HS-27A (cell line): ENCODE data around the gene RND2.
"Not testable (repeated sequence)": the region's sequence is repeated elsewhere in the genome, so short reads cannot be mapped to it uniquely, and the experiment has no call there.

Experiments used
- DNase-seq: peaks from one replicate; pipeline ENCODE4 v3.0.0-alpha.2; 2012; ENCODE audit warnings: low read depth, missing footprints

The RND2 gene, protein sequence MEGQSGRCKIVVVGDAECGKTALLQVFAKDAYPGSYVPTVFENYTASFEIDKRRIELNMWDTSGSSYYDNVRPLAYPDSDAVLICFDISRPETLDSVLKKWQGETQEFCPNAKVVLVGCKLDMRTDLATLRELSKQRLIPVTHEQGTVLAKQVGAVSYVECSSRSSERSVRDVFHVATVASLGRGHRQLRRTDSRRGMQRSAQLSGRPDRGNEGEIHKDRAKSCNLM

DNA sequence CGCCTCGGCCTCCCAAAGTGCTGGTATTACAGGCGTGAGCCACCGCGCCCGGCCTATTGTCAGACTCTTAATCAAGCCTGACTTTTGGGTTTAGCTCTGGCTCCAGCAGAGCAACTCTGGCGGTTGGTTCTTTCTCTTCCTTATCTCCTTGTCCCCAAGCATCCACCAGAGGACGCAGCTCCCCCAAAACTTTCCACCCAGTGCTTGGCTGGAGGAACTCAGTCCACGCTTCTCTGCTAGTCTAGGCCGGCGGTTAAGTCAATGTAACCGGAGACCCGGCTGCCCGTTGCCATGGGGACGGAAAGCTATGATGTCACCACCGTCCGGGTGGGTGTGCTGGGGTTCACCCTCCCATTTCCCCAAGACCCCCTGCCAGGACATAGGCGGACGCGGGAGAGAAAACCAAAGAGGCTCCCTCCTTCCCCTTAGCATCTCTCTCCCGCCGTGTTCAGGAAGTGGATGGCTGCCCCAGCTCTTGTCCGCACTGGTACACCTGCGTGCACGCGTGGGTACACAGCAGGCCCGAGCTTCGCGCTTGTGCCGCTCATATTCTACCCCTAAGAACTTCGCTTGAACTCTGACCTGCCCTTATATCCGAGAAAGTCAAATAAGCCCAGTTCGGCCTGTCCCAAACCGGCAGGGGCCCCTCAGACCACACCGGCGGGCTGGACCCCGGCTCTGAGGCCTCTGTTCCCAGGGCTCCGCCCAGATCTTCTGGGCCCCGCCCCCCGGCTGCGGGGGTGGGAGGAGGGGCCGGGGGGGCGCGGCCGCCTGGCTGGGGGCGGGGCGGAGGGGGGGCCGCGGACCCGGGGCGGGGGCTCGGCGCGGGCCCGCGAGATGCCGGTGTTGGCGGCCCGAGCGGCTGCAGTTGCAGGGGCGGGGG, at the start of gene RND2:
Gene RND2, plus strand, starts transcription at position 825 of the 883 bp plus-strand sequence. CDS start 117 bp downstream, outside the sequence.
- DNase-seq: no peak

DNA sequence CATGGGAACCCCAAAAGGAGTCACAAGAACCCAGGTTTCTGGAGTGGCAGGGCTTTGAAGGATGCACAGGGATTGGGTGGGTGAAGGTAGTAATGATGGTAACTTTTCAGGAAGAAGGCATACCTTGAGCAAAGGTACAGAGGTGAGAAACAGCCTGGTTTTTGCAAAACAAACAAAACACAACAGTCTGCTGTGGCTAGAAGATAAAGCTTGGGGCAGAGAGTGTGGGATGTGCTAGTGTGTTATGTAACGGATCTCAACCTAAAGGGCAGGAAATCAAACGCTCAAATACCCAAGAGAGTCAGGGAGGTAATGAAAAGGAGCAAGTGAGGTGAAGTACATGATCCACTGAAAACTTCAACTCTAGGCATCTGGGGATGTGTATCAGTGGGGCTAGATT, 49.8 kb upstream of the RND2 start:
- DNase-seq: no peak

DNA sequence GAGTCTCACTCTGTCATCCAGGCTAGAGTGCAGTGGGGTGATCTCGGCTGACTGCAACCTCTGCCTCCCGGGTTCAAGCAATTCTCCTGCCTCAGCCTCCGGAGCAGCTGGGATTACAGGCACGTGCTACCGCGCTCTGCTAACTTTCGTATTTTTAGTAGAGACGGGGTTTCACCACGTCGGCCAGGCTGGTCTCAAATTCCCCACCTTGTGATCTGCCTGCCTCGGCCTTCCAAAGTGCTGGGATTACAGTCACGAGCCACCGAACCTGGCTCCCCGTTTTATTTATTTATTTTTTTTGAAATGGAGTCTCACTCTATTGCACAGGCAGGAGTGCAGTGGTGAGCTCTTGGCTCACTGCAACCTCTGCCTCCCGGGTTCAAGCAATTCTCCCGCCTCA, 49.3 kb upstream of the RND2 start:
- DNase-seq: not testable (repeated sequence)

DNA sequence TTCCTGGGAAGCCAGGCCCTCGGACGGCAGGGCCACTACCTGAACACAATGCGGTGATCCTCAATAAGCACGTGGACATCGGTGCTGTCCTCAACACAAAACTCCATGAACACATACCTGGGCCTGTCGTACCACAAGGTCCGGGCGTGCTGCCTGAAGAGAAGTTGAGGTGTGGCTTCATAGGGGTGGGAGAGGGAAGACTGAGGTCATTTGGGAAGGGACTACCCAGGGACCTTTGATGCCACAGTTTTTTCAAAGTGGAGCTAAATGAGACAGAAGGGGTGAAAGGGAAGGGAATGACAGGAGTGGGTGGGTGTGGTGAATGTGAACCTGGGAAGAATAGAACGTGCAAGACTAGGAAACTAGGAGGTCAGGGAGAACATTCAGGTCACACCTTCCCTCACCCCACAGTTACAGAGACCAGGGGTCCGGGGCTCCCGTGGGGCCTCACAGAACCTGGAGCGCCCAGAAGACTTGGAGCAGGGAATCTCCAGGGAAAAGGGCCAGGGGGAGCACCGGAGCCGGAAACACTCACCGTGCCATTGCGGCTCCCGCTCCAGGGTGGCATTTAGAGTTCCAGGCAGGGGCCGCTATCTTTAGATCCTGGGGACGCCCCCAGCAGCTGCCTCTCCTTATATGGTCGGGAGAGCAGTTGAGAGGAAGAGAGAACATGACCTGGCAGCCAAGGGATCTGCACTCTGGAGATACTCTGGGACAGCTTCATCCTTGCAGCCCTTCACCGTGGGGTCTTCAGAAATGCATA, 45.3 kb upstream of the RND2 start, which contains the start of gene PTGES3L:
Gene PTGES3L, minus strand, starts transcription at position 570 of the 763 bp plus-strand sequence. Its CDS starts 27 bp downstream, at position 543.
- no peak for DNase-seq

DNA sequence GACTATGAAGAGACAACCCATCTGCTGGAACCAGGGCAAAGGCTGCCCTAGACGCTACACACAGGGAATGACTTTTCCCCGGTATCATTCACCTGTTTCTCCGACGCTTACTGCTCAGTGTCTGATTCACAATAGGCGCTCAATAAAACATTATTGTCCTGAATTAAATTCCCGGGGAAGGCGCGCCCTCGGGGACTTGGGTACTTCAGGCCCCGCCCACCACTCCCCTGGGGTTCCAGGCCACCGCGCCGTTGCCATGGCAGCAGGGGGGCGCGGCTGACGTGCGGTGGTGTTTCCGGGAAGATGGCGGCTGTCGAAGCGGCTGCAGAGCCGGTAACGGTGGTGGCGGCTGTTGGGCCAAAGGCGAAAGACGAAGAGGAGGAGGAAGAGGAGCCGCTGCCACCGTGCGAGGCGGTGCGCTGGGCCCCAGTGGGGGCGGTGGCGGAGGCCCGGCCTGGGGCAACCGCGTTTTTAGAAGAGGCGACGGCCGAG, 44.7 kb upstream of the RND2 start, which contains the start of gene RUNDC1:
Gene RUNDC1, plus strand, starts transcription at position 292 of the 492 bp plus-strand sequence. Its CDS starts 12 bp downstream, at position 304.
- DNase-seq: no peak

DNA sequence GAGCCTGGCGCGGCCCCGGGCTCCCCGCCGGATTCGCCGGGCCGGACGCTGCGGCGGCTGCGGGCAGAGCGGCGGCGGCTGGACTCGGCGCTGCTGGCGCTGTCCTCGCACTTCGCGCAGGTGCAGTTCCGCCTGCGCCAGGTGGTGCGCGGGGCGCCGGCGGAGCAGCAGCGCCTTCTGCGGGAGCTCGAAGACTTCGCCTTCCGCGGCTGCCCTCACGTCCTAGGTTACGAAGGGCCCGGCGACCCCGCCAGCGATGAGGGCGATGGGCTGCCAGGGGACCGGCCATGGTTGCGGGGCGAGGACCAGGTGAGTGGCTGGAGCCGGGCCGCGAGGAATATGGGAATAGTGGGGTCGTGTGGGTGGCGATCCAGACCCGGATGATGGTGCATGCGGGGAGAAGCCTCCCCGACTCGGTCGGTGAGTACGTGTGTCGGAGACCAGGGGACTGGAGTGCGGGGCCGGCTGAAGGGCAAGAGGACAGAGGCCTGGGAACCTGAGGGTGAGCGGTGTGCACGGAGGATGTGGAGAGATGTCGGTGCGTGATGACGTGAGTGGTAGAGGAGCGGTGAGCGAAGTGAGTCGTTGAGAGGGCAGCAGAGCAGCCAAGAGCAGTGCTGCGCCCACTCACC, 44.1 kb upstream of the RND2 start:
- no peak for DNase-seq

DNA sequence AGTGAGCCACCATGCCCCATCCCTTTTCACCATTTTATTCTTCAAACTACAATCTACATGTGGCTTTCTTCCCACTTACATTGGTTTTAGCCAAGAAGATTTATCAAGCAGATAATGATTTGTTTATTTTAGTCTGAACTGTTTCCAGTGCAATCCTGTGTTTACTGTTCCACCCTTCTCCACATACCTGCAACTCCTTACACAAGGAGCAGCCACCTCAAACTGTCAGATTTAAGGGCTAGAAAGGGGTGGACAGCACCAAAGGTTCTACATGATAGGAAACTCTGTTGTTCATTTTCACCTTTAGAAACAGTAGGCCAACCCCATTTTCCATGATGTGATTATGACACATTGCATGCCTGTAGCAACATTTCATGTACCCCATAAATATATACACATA, 42.8 kb upstream of the RND2 start:
- no peak for DNase-seq

DNA sequence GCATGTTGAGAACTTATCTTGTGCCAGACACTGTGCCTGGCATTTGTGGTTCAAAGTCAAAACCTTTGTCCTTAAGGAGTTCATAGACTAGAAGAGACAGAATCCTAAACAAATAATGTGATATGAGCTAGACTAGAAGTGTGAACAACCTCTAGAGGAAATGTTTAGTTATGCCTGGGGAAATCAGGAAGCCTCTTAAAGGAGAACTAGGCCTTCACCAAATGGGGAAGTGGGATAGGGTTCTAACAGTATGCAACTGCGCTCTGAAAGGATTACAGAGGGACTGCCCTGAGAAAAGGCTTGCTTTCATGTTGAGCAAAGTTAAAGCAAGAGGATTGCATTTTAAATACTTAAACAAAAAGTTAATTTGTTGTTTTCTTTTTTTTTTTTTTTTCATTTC, 39.8 kb upstream of the RND2 start:
- no peak for DNase-seq

DNA sequence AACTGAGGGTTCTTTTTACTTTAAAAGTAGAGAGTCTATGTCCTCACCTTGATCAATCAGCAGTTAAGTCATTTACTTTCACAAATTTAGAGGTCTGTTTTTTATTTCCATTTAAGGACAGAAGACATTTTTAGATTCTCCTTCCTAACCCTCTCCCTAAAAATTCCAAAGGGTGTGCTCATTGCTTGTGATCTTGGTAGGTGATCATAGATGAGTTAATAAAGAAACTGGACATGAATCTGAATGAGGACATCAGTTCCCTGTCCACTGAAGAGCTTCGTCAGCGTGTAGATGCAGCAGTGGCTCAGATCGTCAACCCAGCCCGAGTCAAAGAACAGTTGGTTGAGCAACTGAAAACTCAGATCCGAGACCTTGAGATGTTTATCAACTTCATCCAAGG, 35.9 kb upstream of the RND2 start:
- DNase-seq: no peak

DNA sequence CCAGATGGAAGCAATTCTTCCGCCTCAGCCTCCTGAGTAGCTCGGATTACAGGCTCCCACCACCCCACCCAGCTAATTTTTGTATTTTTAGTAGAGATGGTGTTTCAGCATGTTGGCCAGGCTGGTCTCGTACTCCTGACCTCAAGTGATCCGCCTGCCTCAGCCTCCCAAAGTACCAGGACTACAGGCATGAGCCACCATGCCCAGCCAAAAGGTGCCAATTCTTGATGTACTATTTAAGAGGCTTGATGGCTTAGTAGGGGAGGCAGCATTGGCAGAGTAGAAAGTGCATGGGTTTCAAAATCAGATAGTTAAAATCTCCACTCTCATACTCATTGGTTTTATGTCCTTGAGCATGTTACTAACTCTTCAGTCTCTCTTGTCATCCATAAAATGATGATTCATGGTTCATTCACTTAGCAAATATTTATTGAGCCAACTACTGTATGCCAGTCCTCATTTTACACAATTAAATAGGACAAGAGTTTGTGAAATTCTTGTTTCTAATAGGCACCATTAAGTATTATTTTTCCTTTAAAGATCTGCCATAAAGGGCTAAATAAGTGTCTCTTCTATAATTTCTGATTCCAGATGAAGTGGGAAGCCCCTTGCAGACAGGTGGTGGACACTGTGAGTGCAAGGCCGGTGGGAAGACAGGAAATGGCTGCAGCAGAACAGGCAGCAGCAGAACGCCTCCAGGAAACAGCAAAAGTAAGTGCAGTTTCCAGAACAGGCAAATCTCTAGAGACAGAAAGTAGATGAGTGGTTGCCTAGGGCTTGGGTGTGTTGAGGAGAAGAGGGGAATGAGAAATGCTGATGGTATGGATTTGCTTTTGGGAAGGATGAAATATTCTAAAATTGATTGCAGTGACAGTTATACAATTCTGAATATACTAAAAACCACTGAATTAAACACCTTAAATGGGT, 35.0 kb upstream of the RND2 start:
- DNase-seq: no peak

DNA sequence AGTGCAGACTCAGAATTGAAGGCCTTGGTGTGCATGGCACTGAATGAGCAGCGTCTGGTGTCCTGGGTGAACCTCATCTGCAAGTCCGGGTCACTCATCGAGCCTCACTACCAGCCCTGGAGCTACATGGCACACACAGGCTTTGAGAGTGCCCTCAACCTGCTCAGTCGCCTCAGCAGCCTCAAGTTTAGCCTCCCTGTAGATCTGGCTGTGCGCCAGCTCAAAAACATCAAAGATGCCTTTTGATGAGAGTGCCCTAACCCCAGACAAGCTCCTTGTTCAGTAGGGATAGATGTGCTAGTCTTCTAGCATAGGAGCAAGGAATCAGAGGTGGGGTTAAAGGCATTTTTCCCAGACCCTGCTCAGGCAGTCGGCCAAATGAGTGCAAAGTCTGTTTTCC, 33.6 kb upstream of the RND2 start:
- DNase-seq: no peak

DNA sequence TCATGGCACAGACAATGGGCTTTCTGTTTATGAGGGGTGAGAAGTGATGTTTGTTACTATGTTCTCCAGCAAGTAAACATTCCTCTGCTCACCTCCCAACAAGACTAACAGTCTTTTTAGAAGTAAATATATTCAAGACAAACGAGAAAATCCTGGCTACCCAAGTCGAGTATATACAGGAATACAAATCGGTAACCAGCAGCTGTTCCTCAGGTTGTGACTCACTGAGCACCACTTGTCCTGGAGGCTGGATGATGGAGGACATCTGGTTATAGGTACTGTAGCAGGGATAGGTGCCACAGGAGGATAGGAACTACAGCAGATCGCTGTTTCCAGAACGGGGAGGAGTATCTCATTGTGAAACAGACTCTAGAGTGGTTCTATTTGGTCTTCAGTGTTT, 32.2 kb upstream of the RND2 start:
- no peak for DNase-seq

DNA sequence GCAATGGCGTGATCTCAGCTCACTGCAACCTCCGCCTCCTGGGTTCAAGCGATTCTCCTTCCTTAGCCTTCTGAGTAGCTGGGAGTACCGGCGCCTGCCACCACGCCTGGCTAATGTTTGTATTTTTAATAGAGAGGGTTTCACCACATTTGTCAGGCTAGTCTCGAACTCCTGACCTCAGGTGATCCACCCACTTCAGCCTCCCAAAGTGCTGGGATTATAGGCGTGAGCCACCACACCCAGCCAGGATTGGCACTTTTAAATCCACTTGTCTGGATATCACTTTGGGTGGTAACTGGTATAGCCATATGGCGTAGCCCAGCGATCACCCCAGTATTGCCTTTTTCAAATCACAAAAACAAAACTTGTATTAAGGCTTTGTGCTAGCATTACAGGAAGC, 31.1 kb upstream of the RND2 start:
- not testable (repeated sequence) for DNase-seq

DNA sequence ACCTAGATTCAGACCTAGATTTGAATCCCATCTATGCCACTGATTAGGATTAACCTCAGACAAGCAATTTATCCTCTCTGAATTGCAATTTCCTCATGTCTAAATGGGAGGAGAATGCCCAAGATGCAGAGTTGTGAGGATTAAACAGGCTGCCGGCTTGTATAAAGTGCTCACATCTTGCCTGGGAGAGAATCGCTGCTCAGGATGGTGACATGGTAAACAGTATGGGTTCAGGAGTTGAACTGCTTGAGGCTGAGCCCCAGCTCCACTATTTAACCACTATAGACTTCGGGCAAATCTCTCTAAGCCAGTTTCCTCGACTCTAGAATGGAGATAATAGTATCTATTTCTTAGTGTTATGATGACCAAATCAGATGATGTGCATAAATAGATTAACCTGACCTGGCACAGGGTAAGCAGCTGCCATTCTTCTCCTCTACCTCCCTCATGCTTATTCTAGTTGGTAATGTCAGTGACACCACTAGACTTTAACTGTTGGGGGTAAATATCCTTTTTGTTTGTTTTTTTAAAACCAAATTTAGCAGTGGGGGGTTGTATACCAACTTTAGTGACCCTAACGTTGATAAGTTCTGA, 27.5 kb upstream of the RND2 start:
- DNase-seq: no peak

DNA sequence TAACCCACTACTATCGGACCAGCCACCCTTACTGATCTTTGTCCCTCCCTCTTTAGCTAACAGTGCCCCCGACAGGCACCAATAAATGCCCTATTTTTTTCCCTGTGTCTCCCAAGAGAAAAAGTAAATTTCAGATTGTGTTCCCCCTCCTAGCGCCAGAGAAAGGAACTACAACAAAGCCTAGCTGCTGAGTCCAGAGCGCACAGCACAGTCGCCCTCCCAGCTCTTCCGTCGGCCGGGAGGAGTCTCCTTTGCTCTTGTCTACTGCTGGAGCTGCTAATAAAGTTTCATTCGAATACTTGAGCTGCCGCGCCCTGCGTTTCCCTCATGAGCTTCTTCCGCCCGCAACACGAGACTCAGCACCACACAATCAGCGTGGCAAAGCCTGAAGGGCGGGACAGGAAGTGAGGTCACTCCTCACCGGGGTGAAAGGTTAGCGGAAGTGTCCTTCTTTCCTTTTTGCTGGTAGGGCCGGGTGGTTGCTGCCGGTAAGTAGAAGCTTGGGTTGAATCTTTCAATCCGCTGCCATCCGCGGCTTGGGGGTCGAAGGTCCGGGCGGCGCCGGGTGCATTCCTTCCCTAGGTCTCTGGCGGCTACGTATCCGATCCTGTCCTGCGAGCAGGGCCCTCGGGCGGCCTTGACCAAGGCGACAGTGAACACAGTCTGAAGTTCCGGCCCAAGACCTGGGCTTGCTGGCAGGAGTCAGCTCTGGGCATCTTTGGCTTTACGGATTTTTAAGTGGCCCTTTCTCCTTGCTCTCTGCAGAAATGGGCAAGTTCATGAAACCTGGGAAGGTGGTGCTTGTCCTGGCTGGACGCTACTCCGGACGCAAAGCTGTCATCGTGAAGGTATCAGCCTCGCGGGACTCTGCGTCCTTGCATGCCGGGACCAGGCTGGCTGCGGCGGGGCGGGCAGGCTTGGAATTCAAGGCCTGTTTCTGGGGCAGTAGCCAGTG, 26.8 kb upstream of the RND2 start, which contains the start of gene RPL27:
Gene RPL27, plus strand, starts transcription at position 436 of the 955 bp plus-strand sequence. Its CDS starts 332 bp downstream, at position 768.
- DNase-seq: peak; percentile 89

DNA sequence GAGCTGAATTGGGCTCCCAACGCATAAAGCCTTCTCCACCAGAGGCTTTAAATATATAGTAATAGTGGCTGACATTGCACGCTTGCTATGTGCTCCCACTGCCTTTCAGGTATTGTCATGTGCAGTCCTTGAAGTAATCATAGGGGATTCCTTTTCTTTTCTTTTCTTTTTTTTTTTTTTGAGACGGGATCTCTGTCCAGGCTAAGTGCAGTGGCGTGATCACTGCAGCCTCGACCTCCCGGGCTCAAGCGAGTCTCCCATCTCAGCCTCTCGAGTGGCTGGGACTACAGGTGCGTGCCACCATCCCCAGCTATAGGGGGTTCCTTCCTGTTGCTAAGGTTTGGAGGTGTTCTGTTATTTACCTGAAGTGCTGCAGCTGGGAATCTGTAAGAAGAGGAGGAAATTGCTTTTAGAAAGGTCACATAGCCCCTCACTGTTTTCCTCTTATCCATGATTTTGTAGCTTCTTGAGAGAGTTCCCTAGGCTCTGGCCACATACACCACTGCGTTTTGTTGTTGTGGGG, 26.0 kb upstream of the RND2 start:
- no peak for DNase-seq

DNA sequence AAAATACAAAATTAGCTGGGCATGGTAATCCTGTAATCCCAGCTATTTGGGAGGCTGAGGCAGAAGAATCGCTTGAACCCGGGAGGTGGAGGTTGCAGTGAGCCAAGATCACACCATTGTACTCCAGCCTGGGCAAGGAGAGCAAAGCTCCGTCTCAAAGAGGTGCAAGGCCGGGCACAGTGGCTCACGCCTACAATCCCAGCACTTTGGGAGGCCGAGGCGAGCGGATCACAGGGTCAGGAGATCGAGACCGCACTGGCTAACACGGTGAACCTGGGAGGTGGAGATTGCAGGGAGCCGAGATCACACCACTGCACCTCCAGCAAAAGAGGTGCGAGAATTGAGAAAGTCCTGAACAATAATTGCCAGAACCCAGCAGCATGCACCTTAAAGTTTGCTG, 24.1 kb upstream of the RND2 start:
- not testable (repeated sequence) for DNase-seq

DNA sequence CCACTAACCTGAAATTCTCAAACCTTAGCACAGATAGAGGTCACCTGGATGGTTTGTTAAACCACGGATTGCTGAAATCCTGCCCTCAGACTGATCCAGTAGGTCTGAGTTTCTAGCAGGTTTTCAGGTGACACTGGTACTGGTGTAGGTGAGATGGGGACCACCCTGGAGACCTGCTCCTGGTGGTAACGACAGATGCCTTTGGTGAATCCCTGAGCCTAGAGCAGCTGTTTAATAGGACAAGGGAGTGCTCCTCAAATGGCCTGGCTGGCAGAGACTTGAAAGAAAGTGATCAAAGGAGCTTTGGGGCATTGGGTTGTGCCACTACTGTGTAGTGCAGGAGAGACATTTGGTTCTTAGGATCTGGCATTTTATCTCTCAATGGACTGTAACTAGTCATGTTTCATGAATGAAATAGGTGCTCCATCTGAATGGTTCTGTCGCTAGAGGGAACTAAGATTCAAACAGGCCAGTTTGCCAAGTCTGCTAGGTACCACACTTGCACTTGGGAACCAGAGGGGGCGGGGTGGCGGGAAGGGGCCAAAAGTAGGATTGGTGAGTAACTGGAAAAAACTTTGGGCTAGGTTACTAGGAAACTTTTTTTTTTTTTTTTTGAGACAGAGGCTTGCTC, 21.4 kb upstream of the RND2 start:
- DNase-seq: no peak
